Renal cortex interstitium (tissue), 11 donors: ENCODE measurements around the gene DPM2. TPM values are rescaled to one million over a fixed set of nuclear protein-coding genes. Genes with fewer than 3 reads are reported as not detected.

Source experiments
- DNase-seq, 11 donors: peaks; one replicate each; pipeline ENCODE4 v3.0.0-alpha.2; 2013; ENCODE audit warnings: low read depth in 9 of 11, low spot score in 4 of 11; ENCODE audit errors: extremely low read depth in 1 of 11
- polyA plus RNA-seq, 3 donors: library from polyadenylated mRNA; unstranded; fragments of 120-200 nt; gene quantifications; one replicate each; pipeline ENCODE4 v1.2.1, GENCODE V29; 2013; ENCODE audit not compliant: insufficient read length in 3 of 3

The DPM2 gene
- polyA plus RNA-seq, 3 donors: 35.3 to 43.4 (median 36.3) TPM

DNA sequence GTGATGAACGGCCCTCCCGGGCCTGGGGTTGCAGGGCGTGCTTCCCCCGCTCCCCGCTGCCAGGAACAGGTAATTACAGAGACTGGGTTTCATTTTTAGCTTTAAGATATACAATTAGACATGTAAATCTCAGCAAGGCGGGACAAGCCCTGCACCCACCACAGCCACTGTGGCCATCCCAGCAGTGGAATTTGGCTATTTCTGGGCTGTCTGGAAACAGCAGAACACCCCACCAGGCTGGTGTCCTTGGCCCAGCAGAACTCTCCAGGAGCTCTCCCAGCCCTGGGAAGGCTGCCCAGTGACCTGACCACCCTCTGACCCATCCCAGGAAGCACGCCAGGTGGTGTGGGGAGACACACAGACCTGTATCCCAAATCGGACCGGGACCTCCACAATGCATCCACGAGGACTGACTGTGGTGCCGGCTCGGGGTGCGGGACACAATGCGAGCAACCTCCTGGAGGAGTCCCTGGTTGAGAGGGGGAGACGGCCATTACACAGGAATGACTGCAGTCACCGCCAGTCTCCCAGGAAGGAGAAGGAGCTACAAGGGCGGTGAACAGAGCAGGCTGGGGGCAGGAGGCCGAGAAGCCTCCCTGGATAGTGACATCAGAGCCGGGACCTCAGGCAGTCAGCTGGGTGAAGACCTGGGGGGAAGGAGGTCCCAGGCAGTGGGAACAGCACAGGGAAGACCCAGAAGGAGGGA, 25.9 kb upstream of the DPM2 start:
- no peak for DNase-seq

DNA sequence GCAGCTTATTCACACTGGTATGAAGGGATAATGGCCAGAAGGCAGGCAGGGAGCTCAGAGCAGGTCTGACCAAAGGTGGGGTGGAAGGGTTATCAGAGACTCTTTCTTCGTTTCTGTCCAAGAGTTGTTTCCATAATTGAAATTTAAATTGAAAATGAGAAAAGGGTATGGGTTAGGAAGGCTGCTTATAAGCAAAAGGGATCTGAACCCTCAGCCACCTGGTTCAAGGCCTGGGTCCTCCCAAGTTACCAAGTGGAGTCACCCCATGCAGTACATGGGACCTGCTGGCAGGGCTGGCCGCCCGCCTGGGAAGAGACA, 25.3 kb upstream of the DPM2 start:
- no peak for DNase-seq

DNA sequence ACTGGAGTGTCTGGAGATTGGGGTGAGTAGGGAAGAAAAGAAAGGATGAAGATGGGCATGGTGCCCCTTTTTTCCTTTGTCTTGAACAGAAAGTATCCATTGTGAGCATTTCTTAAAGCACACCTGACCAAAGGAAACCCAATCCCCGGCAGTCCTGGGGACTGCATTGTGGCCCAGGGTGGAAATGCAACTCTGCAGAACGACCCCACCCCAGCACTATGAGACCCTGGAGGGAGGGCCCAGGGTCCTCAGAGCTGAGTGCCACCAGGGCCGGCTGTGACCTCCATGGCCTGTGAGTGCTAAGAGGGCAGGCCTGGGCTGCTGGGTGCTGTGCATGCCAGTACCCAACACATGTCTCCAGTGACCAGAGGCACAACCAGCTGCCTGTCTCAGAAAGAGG, 24.6 kb upstream of the DPM2 start:
- no peak for DNase-seq

DNA sequence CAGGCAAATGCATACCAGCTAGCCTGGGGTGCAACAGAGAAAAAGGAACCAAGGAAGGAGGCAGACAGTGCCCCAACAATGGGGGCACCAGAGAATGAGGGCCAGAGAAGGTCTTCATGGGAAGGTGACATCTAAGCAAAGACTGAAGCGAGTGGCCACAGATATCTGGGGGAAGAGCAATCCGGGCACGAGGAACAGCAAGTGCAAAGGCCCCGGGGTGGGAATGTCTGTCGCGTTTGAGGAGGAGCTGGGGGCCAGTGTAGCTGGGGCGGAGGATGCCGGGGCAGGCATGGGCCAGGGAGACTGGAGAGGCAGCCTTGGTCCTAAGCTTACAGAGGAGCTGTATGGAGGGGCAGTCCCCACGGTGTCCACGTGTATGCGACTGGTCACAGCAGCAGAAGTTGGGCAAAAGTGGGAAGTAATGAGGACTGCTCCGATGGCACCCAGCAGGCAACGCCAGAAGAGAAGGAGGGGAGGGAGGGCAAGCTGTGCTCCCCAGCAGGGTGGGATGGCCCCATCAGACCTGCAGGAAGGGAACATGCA, 24.0 kb upstream of the DPM2 start:
- no peak for DNase-seq

DNA sequence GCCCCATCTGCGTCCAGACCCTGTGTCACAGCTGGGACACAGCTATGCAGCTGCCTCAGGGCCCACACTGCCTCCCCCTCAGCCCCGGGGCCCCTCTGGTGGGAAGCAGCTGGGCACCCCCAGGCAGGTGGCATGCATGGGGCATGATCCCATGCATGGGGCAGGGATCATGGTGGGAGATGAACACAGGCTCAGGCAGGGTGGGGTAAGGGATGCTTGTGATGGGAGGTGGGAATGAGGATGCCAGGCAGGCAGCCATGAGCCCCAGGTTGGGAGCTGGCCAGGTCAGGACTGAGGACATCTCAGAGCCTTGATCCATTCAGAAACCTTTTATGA, 23.5 kb upstream of the DPM2 start:
- no peak for DNase-seq

DNA sequence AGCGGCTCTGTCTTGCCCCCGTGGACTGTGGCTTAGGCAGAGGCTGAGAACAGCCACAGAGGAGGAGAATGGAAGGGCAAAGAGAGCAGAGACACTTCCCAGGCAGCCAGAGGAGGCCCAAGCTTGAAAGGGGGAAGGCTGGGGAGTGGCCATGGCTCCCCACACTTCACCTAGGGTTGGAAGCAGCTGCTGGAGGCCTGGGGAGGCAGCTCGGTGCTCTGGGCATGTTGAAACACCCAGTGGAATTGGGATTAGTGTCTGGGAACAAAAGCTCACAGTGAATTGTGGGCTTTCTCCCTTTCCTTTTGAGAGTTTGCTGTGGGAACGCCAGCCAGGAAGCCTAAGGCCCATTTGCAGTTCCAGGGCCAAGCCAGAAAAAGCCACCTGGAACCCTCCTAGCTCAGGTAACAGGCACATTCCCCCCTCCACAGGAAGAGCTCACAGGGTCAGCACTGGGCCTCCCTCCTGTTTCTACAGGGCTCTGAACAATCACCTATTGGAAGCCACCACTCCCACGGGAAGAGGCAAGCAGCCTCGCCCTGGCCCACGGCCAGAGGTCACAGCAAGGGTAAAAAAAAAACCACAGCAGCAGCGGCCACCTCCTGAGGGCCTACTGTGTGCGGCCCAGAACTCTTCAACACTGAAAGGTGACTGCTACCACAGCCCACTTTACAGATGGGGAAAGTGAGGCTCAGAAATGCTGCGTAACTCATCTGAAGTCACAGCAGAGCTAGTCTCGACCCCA, 22.9 kb upstream of the DPM2 start:
- DNase-seq: no peak

DNA sequence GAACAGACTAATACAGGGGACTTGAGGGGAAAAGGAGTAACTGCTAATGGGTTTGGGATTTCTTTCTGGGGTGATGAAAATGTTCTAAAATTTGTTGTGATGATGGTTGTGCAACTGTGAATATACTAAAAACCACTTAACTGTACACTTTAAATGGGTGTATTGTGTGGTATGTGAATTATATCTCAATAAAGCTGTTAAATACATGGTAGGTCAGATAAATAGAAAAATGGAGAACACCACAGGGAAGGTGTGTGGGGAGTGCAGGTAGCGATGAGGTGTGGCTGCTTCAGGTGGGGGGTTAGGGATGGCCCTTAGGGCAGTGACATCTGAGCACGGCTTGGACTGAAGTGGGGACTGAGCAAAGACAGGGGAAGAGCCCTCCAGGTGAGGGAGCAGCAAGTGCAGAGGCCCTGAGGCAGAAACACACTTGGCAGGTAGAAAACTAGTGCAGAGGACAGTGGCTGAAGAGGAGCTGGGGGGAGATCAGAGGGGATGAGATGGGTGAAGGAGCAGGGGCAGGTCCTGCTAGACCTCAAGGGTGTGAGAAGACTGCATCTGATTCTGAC, 22.3 kb upstream of the DPM2 start:
- no peak for DNase-seq

DNA sequence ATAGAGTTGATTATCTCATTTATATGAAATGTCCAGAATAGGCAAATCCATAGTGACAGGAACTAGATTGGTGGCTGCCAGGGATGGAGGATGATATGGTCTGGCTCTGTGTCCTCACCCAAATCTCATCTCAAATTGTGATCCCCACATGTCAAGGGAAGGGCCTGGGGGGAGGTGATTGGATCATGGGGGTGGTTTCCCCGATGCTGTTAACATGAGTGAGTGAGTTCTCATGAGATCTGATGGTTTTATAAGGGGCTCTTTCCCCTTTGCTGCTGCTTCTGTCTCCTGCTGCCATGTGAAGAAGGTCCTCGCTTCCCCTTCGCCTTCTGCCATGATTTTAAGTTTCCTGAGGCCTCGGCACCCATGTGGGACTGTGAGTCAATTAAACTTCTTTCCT, 21.7 kb upstream of the DPM2 start:
- no peak for DNase-seq

DNA sequence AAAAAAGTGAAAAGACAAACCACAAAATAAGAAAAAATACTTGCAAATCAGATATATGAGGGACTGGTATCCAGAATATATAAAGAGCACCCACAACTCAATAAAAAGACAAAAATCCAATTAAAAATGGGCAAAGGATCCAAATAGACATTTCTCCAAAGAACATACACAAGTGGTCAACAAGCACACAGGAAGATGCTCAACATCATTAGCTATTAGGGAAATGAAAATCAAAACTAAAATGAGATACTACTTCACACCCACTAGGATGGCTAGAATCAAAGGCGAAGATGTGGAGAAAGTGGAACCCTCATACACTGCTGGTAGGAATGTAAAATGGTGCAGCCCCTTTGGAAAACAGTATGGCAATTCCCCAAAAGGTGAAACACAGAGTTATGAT, 21.1 kb upstream of the DPM2 start:
- DNase-seq: no peak

DNA sequence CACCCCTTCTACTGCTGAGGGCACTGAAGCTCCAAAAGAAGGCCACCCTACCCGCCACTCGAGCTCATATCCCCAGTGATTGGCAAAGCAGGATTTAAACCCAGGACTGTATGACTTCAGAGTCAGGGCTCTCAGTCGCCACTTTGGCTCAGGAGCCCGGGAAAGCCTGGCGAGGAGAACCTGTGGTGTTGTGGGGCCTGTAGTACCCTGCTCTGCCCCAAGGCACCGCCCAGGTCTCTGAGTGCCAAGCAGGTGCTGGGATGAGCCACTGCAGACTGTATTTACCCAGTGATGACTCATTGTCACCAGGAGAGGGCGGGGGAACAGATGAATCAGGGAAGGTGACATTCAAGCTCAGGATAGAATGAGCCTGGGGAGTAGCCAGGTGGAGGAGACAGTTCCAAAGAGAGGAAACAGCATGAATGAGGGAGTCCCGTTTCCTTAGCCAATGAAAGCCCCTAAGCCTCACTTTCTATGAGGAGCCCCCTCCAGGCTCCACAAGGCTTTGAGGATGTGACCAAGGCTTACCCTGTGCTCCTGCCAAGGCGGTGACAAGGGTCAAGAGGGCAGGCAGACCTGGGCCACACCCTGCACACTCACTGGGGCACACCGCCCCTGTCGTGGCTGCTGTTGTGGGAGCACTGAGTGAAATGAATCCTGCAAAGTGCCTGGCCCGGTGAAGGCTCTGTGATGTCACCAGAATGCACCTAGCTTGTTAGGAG, 17.8 kb upstream of the DPM2 start:
- no peak for DNase-seq

DNA sequence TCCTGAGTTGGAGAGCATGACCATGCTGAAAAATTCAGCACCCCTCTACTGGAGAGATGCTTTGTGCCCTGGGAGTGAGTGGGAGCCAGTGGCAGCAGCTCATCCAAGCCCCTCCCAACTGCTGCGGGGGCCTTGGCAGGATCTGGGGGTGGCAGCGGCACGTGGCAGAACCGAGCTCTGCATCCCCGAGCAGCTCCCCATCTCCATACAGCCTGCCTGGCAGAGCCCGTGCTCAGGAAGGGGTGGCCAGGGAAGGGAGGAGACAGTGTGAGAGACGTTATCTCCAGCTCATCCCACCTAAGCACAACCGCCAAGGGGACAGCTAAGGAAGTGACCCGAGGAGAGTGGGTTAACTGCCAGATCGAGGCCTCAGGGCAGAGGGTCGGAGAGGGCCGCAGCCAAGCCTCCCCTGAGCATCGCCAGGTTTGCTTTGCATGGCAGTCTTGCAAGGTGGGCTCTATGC, 17.2 kb upstream of the DPM2 start:
- no peak for DNase-seq

DNA sequence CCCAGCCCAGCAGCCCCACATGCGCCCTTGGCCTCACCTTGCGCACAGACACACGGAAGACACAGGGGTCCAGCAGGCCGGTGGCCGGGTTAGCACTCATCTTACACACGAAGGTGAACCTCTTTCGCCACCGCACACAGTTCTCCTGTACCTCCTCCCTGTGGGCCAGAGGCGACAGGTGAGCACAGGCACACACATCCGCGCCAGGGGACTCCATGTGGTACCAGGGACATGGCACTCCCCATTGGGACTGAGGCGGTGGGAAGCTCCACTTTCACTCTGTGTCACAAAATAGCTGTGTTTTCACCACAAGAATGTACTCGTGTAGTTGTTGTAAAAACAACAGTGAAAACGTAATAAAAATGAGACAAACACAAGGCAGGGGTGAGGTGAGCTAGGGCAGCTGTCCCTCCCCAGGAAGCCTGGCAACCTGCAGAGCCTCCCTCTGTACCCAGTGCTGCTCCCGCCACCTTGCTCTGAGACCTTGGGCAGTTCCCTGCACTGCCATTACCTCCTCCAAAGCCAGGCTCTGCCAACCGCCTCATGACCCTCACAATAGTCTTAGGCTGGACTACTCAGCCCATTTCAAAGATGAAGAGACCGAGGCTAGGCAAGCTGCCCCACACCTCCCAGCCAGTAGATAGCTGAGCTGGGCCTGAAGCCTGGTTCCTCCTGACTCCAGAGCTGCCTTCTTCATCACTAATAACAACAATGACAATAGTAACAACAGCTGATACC, 16.3 kb upstream of the DPM2 start:
- no peak for DNase-seq

DNA sequence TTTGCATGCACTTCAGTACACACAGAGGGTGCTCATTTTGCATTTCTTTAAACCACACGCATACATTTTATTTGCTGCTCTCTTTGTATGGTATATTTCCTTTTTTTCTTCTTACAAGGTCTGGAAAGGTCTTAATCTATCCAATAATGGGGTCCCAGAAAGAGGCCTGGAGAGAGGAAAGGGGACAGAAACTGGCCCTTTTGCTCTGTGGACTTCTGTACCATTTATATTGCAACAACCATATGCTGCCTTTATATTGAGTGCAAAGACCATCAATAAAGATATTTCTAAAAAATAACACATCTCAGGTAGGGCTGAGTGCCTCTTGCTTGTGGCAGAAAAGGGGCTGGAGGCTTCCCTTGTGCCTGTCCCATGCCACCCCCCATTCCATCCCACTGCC, 15.5 kb upstream of the DPM2 start:
- no peak for DNase-seq

DNA sequence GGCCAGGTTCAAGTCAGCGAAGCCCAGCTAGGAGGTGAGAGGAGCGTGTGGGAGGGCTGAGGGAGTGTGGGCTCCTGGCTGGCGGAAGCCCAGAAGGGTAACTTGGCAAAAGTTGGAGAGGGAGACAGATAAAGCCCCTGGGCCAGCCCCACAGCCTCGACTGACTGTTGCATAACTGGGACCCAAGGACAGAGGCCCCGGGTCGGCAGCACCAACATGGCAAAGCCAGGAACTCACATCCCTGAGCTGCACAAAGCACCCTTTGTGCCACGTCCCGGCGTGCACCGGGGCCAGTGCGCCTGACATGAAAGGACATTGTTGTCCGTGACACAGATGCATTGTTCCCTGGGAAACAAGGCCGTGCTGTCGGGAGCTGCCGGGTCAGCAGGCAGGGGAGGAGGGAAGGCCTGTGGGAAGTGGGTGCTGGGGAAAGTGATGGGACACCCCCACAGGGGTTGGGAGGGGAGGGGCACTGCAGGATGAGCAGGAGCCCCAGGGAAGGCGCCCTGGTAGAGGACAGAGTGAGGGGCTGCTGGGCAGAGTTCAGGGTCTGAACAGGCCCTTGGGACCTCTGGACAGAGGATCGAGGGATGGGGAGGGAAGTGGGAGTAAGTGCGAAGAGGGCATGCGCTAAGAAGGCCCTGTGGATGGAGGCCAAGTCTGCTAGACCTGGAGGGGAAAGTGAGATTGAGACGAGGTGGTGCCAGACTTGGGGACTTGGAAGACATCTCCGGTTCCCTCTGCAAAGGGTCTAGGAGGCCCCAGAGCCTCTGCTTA, 13.0 kb upstream of the DPM2 start:
- DNase-seq: no peak

DNA sequence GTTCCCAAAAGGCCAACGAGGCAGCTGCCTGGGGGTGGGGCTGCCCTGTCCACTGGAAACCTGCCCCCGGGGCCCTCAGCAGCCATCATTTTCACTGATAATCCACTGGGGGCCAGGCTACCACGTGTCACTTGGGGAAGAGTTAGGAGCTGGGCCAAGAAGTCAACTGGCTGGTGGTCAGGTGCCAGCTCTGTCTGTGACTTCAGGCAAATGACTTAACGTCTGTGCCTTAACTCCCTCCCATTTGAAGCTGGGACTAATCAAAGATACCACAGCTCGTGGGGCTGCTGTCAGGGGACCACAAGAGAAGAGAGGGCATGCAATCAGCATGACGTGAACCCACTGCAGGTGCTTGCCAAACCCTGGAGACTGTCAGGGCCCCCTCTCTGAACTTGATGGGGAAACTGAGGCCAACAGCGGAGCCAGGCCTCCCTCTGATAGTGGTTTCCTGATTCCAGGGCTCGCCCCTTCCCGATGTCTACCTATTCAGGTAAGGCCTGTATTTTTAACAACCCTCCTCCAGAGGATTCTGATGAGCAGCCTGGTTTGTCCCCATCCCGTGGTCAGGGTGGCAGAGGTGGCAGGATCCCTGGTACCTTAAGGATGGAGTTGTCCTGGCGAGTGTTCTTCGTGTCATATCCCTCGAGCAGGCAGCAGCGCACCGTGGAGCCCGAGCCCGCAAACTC, 12.3 kb upstream of the DPM2 start:
- DNase-seq: no peak

DNA sequence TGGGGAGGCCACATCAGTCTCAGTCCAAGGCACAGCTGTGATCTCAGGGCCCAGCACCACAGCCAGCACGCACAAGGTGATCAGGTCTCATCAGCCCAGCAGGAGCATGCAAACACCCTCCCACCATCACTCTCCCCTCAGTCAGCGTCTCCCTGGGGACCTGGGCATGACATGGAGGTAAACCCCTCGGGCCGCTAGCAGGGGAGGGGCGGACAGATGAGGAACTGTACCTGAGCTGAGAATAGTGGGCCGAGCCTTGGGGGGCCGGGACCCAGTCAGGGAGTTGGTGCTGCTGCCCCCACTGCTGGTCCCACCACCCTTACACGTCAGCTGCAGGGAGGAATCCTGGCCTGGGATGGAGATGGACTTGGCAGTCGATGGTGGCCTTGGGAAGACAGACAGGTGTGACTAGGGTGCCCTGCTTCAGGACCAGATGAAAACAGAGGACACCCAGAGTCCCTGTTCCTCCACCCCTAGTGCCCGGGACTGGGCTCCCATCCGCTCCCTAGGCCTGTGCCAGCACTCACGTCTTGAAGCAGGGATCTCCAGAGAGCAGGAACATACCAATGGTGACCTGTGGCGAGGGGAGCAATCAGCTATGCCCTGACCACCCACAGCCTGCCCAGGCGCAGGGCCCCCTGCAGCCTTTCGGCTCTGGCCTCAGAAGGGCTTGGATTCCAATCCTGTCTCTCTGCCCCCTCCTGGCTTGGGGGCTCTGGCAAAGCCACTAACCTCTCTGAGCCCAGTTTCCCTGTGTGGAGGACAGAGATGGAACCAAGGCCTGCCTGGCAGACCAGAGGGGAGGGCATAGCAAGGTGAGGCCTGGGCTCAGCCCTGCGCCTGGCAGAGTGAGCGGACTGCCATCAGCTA, 10.4 kb upstream of the DPM2 start:
- DNase-seq: no peak

DNA sequence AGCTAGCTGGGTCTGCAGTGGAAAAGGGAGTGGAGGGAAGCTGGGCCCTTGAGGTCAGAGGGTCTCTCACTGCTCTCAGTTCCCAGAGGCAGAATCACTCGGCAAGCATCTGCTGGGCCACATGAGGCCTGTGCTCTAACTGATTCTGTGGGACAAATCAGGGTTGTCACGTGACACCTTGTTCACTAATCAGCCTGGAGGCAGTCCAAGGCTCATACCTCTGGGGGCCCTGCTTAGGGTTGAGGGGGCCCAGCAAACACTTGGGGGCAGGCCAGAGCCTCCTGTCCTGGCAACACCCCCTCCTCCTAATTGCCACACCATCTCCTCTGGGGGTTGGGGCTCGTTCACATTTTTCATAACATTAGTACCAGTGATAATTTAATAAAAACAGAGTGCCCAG, 9.1 kb upstream of the DPM2 start:
- no peak for DNase-seq
